HG03097 (cell line): ENCODE results near the gene DLK2.
"Not testable (repeated sequence)": the region's sequence is repeated elsewhere in the genome, so short reads cannot be mapped to it uniquely, and the experiment has no call there.

ENCODE experiments used
- ATAC-seq: cut with Tn5 transposase; IDR thresholded peaks from one replicate; pipeline ENCODE4 v1.9.1; 2021; ENCODE audit not compliant: unreplicated experiment, low FRiP score

DLK2 gene

GRCh38 chr6:43432009-43432945, 23.1 kb downstream of the DLK2 start:
- ATAC-seq = no peak

- ATAC-seq = no peak
These were observed 26.5 kb downstream of the DLK2 start for GRCh38 chr6:43428874-43429273.

- no peak for ATAC-seq
These were observed 27.2 kb downstream of the DLK2 start for GRCh38 chr6:43428112-43428570.

GRCh38 chr6:43427406-43428111, 27.8 kb downstream of the DLK2 start, which contains the start of gene ABCC10:
ABCC10 (plus strand) TSS chr6:43427541; CDS start chr6:43427979, 438 bp downstream.
- peak; percentile 92 for ATAC-seq

GRCh38 chr6:43426928-43427405, 28.4 kb downstream of the DLK2 start:
- ATAC-seq = peak; percentile 10

GRCh38 chr6:43425083-43425482, 30.3 kb downstream of the DLK2 start:
- ATAC-seq = not testable (repeated sequence)

GRCh38 chr6:43421831-43422230, 33.5 kb downstream of the DLK2 start:
- no peak for ATAC-seq

- no peak for ATAC-seq
These were observed 35.2 kb downstream of the DLK2 start for GRCh38 chr6:43420012-43420709.

- no peak for ATAC-seq
These were observed 38.4 kb downstream of the DLK2 start for GRCh38 chr6:43416935-43417334.

GRCh38 chr6:43415275-43415674, 40.1 kb downstream of the DLK2 start:
- ATAC-seq = not testable (repeated sequence)

- ATAC-seq = no peak
These were observed 42.3 kb downstream of the DLK2 start for GRCh38 chr6:43413002-43413401.

- ATAC-seq = no peak
These were observed 42.8 kb downstream of the DLK2 start for GRCh38 chr6:43412541-43412940.

- not testable (repeated sequence) for ATAC-seq
These were observed 44.6 kb downstream of the DLK2 start for GRCh38 chr6:43410776-43411175.

- no peak for ATAC-seq
These were observed 47.1 kb downstream of the DLK2 start for GRCh38 chr6:43408259-43408658.

- ATAC-seq = no peak
These were observed 48.1 kb downstream of the DLK2 start for GRCh38 chr6:43407296-43407695.

- no peak for ATAC-seq
These were observed 50.0 kb downstream of the DLK2 start for GRCh38 chr6:43405354-43405753.

- no peak for ATAC-seq
These were observed 52.5 kb downstream of the DLK2 start for GRCh38 chr6:43402820-43403219.

- no peak for ATAC-seq
These were observed 53.6 kb downstream of the DLK2 start for GRCh38 chr6:43401730-43402129.
